HG02970 (cell line): ENCODE data around the gene HSPBP1.
"Not testable (repeated sequence)": the region's sequence is repeated elsewhere in the genome, so short reads cannot be mapped to it uniquely, and the experiment has no call there.

Experiments
- ATAC-seq: cut with Tn5 transposase; IDR thresholded peaks from one replicate; pipeline ENCODE4 v1.9.1; 2021; ENCODE audit warnings: mild to moderate bottlenecking, moderate library complexity, moderate number of reproducible peaks; ENCODE audit not compliant: unreplicated experiment, low FRiP score

The HSPBP1 gene, protein sequence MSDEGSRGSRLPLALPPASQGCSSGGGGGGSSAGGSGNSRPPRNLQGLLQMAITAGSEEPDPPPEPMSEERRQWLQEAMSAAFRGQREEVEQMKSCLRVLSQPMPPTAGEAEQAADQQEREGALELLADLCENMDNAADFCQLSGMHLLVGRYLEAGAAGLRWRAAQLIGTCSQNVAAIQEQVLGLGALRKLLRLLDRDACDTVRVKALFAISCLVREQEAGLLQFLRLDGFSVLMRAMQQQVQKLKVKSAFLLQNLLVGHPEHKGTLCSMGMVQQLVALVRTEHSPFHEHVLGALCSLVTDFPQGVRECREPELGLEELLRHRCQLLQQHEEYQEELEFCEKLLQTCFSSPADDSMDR

GRCh38 chr19:55279770-55280643, at the start of gene HSPBP1:
TSS of gene HSPBP1 (minus strand) at chr19:55280110. CDS start at chr19:55279608, 502 bp downstream.
- ATAC-seq = peak; percentile 80

DNA sequence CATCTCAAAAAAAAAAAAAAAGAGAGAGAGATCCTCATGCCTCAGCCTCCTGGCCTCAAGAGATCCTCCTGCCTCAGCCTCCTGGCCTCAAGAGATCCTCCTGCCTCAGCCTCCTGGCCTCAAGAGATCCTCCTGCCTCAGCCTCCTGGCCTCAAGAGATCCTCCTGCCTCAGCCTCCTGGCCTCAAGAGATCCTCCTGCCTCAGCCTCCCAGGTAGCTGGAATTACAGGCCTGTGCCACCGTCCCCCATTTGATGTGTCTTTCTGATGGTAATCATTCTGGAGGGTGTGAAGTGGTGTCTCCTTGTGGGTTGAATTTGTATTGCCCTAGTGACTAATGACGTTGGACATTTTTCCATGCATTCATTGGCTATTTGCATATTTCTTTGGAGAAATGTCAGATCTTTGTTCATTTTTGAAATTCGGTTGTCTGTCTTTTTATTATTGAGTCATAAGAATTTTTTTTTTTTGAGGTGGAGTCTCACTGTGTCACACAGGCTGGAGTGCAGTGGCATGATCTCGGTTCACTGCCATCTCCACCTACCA, 48.9 kb upstream of the HSPBP1 start:
- ATAC-seq = not testable (repeated sequence)

DNA sequence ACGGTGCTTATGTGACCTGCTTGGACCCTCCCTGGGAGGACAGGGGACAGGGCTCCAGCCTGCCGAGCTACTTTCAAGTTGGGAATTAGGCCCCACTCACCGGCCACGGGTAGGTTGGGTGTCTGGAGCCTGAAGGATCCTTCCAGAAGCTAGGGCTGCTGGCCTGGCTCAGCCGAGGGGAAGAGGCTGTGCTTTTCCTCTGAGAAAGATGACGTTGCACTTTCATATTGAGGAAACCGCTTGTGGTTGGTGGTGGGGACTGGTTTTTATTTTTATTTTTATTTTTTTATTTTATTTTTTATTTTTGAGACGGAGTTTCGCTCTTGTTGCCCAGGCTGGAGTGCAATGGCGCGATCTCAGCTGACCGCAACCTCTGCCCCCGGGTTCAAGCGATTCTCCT, 45.3 kb upstream of the HSPBP1 start, which contains the start of gene TMEM150B:
Gene TMEM150B, minus strand, starts transcription at position 170 of the 400 bp plus-strand sequence. CDS start 4,305 bp downstream, outside the sequence.
- ATAC-seq = no peak

- ATAC-seq = no peak
These were observed 44.8 kb upstream of the HSPBP1 start for GRCh38 chr19:55324662-55325061.

GRCh38 chr19:55322204-55322885, 42.4 kb upstream of the HSPBP1 start:
- ATAC-seq = no peak

- ATAC-seq = no peak
These were observed 41.7 kb upstream of the HSPBP1 start for GRCh38 chr19:55321466-55322137.

DNA sequence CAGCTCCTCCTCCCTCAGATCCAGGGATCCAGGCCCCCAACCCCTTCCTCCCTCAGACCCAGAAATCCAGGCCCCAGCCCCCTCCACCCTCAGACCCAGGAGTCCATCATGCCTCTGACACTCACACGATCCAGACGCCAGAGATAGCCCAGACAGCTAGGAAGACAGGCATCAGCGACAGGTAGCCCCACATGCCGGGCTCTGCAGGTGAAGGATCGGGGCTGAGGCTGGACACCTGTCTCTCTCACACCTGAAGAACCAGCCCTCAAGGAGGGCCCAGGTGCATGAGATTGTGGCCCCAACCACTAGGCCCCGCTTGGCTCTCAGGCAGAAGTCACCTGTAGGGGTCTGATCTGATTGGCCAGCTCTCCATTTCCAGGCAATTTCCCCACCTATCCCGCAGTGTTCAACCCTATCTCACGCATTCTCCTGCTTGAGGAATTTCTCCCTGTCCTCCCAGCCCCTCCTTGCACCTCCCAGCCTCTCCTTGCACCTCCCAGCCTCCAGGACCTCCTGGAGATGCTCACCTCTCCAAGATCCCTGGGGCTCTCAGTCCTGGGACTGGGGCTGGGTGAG, 41.0 kb upstream of the HSPBP1 start:
- ATAC-seq = no peak

GRCh38 chr19:55319785-55320184, 39.9 kb upstream of the HSPBP1 start:
- ATAC-seq = no peak

- no peak for ATAC-seq
These were observed 36.7 kb upstream of the HSPBP1 start for GRCh38 chr19:55316646-55317045.

DNA sequence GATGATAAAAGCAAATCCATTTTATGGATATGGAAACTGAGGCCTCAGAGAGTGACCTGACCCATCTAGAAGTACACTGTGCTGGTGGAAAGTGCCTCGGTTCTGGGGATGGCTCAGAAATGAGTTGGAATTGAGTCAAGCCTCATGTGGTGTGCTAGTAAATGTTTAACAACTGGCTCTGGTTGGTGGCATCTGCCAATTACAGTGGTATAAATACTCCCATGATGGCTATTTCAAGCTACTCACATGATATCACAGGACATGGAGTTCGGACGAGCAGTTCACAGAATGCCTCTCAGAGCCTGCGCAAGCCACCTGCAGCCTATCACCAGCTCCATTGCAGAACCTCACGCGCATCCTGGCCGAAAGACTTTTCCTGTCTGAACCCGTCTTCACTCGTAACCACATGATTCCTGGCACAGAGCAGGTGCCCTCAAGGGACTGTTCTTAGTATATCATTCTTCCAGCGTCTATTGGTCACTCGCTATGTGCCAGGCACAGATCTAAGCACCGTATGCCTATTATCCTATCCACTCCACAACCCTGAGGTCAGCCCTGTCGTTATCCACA, 36.1 kb upstream of the HSPBP1 start:
- no peak for ATAC-seq

GRCh38 chr19:55314396-55314795, 34.5 kb upstream of the HSPBP1 start:
- no peak for ATAC-seq

- ATAC-seq = no peak
These were observed 33.0 kb upstream of the HSPBP1 start for GRCh38 chr19:55312621-55313512.

DNA sequence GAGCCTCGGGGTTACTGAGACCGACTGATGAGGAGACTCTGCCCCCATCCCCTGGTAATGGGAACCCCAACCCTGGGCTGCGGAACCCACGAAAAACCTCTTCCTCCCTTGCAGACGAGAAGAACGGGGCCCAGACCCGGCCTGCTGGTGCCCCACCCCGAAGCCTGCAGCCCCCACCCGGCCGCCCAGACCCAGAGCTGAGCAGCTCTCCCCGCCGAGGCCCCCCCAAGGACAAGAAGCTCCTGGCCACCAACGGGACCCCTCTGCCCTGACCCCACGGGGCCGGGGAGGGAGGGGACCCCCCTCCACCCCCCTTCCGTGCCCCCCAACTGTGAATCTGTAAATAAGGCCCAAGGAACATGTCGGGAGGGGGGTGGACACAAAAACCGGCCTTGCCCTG, 31.9 kb upstream of the HSPBP1 start:
- ATAC-seq = no peak

- ATAC-seq = no peak
These were observed 31.5 kb upstream of the HSPBP1 start for GRCh38 chr19:55311397-55311796.

DNA sequence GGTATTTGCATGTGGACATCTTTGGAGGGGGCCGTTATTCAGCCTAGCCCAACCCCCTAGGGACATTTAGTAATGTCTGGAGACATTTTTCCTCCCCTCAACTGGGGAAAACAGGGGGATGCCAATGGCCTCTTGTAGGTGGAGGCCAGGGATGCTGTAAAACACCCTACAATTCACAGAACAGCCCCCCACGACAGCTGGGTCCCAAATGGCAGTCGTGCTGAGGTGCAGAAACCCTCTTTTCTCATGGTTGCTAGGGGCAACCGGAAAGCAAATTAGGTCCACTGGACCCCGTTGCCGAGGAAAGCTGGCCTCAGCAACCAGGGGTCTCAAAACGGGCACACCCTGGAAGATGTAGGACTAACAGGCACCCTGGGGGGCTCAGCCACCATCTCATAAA, 30.6 kb upstream of the HSPBP1 start:
- no peak for ATAC-seq

- ATAC-seq = no peak
These were observed 29.5 kb upstream of the HSPBP1 start for GRCh38 chr19:55309448-55309847.

GRCh38 chr19:55308281-55308680, 28.4 kb upstream of the HSPBP1 start:
- no peak for ATAC-seq

DNA sequence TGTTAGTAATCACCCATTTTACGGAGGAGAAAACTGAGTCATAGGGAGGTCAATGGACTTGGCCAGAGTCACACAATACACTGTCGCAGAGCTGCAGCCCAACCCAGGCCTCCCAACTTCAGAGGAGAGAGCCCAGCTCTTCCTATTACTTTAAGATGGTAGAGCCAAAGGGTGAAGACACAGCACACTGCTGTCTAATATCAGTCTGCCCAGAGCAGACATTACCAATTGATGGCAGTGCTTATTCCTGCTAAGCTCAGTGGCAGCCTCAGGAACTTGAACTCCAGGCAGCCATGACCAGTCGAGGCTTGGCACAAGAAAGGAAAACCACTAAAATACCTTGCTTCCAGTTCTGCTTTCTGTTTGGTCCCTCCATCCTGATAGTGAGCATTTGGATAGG, 26.8 kb upstream of the HSPBP1 start:
- ATAC-seq = no peak
